Measurements from ENCODE around the gene SORCS2.

DNA sequence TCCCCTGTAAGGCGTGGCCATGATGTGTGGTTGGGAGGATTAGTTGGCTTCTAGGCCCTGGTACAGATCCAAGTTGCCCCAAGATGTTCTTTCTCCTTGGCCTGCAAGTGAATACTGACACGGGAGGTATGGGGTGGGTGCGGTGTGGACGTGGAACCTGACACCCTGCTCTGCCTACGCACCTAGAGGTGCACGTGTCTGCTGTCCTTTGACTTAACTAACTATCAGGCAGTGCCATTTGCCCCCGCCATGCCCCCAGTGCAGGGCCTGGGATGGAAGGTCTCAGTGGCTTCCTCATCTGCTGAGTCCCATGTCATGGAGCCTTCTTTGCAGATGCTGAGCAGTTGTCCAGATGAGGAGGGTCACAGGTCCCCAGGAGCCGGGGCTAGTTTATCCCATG is 151.6 kb downstream of the SORCS2 start:
- TF ChIP-seq, protein P1, sequence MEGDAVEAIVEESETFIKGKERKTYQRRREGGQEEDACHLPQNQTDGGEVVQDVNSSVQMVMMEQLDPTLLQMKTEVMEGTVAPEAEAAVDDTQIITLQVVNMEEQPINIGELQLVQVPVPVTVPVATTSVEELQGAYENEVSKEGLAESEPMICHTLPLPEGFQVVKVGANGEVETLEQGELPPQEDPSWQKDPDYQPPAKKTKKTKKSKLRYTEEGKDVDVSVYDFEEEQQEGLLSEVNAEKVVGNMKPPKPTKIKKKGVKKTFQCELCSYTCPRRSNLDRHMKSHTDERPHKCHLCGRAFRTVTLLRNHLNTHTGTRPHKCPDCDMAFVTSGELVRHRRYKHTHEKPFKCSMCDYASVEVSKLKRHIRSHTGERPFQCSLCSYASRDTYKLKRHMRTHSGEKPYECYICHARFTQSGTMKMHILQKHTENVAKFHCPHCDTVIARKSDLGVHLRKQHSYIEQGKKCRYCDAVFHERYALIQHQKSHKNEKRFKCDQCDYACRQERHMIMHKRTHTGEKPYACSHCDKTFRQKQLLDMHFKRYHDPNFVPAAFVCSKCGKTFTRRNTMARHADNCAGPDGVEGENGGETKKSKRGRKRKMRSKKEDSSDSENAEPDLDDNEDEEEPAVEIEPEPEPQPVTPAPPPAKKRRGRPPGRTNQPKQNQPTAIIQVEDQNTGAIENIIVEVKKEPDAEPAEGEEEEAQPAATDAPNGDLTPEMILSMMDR (conservative IDR thresholded peaks at IDR 0.05; ENCODE audit: low read depth, low read length) = no peak
- TF ChIP-seq, protein P2, sequence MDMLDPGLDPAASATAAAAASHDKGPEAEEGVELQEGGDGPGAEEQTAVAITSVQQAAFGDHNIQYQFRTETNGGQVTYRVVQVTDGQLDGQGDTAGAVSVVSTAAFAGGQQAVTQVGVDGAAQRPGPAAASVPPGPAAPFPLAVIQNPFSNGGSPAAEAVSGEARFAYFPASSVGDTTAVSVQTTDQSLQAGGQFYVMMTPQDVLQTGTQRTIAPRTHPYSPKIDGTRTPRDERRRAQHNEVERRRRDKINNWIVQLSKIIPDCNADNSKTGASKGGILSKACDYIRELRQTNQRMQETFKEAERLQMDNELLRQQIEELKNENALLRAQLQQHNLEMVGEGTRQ (IDR thresholded peaks at IDR 0.05; ENCODE audit: low read depth, low read length) = no peak
- TF ChIP-seq RFX5 (IDR thresholded peaks at IDR 0.05; ENCODE audit: low read depth, low read length) (no peak), MXI1 (IDR thresholded peaks at IDR 0.05; ENCODE audit: borderline replicate concordance, low read depth, low read length) (no peak), POLR2A (IDR thresholded peaks at IDR 0.05; ENCODE audit: low read depth, low read length) (no peak), SMC3 (IDR thresholded peaks at IDR 0.05; ENCODE audit: low read depth, low read length) (no peak), NFE2L2 (IDR thresholded peaks at IDR 0.05; ENCODE audit: low read depth, low read length) (no peak), CEBPB (IDR thresholded peaks at IDR 0.05; ENCODE audit: low read depth, low read length) (no peak), MAFK (IDR thresholded peaks at IDR 0.05; ENCODE audit: low read depth, low read length) (no peak), FOS (IDR thresholded peaks at IDR 0.05; ENCODE audit: low read depth, low read length) (no peak), RCOR1 (IDR thresholded peaks at IDR 0.05; ENCODE audit: insufficient replicate concordance, low read length) (no peak), RAD21 (IDR thresholded peaks at IDR 0.05; ENCODE audit: low read length) (no peak)
- TF ChIP-seq, protein P3, sequence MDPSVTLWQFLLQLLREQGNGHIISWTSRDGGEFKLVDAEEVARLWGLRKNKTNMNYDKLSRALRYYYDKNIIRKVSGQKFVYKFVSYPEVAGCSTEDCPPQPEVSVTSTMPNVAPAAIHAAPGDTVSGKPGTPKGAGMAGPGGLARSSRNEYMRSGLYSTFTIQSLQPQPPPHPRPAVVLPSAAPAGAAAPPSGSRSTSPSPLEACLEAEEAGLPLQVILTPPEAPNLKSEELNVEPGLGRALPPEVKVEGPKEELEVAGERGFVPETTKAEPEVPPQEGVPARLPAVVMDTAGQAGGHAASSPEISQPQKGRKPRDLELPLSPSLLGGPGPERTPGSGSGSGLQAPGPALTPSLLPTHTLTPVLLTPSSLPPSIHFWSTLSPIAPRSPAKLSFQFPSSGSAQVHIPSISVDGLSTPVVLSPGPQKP (IDR thresholded peaks at IDR 0.05; ENCODE audit: borderline replicate concordance, low read depth, low read length) = no peak
